Left lobe of liver (tissue), 2 donors: ENCODE data around the gene YIPF6. TPM values are rescaled to one million over a fixed set of nuclear protein-coding genes. Genes with fewer than 3 reads are reported as not detected.
"Not testable (repeated sequence)": the region's sequence is repeated elsewhere in the genome, so short reads cannot be mapped to it uniquely, and the experiment has no call there.

ENCODE experiments used
- ATAC-seq: fragments of 200-7000 bp; cut with Tn5 transposase; one replicate; pipeline ENCODE4 v1.9.1; 2020; ENCODE audit warnings: mild to moderate bottlenecking, moderate library complexity
- DNase-seq: peaks from one replicate; pipeline ENCODE4 v3.0.0-alpha.2; 2020; ENCODE audit warnings: low spot score
- total RNA-seq: library from RNA; stranded (reverse); gene quantifications from one replicate; pipeline ENCODE4 v1.2.1, GENCODE V29; 2021
- donor health status: DM: no; HTN: no; CAD: no; lungs with moderate emphysema.
- donor health status: DM: no; HTN: yes; CAD: no.

YIPF6 gene, protein sequence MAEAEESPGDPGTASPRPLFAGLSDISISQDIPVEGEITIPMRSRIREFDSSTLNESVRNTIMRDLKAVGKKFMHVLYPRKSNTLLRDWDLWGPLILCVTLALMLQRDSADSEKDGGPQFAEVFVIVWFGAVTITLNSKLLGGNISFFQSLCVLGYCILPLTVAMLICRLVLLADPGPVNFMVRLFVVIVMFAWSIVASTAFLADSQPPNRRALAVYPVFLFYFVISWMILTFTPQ
- total RNA-seq, result 34.0 TPM

DNA sequence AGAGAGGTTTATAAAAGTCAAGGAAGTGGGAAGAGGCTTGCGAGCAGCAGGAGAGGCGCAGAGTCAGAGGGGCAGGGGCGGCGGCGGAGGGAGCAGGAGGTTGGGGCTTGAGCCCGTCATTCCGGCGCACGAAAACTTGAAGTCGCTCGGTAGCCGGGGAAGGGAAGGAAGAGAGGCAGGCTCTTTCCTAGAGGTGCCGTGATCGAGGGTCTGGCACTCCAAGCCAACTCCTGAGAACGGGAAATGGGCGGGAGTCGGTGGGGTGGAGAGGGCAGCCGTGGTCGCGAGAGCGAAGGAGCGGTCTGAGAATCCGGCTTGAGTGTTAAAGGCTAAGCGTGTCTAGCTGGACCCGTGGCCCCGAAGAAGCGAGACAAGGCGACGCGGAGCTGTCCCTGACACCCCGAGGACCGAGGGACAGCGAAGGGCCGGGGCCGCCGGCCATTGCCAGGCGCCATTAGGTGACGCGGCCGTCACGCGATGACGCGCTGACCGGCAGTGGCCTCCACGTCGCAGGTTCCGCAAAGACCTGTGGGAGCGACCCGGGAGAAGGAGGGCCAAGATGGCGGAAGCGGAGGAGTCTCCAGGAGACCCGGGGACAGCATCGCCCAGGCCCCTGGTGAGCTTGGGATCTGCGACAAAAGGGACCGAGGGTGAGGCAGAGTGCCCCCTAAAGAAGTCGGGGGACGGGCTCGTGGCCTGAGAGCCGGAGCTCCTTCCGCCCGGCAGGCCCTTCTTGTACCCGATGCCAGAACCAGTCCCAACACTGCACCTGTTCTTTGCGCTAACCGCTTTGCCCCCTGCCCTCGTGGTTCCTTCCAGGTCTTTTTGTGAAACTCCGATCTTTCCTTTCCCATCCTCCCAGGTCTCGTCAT is at the start of gene YIPF6:
Gene YIPF6, plus strand, starts transcription at position 544 of the 872 bp plus-strand sequence. Its CDS starts 16 bp downstream, at position 560.
- ATAC-seq (peak; percentile 98), DNase-seq (peak; percentile 83)

GRCh38 chrX:68451720-68452119 is 47.1 kb upstream of the YIPF6 start:
- ATAC-seq (no peak), DNase-seq (no peak)

- no peak for DNase-seq
- no peak for ATAC-seq
Observed at GRCh38 chrX:68454476-68455150, 44.2 kb upstream of the YIPF6 start.

GRCh38 chrX:68455151-68455510 is 43.7 kb upstream of the YIPF6 start:
- DNase-seq (no peak), ATAC-seq (no peak)

GRCh38 chrX:68461093-68461492 is 37.8 kb upstream of the YIPF6 start:
- no peak for ATAC-seq
- DNase-seq, result no peak

DNA sequence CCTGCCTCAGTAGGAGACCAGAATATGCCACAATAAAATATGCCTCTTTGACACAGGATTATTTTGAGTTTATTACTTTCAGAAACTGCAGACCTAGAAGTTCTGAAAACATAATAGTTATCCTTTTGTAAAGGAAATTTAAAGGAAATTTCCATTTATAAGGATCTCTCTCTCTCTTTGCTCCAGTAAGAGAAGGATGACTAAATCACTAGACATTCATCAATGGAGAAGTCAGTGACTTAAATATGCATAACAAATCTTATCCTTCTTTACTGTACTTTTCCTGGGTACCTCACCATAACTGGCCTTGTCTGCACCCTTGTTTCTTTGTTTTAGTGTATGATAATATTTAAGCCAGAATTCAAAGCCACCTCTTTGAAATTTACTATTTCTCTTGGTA is 37.3 kb upstream of the YIPF6 start:
- DNase-seq, result no peak
- ATAC-seq, result no peak

DNA sequence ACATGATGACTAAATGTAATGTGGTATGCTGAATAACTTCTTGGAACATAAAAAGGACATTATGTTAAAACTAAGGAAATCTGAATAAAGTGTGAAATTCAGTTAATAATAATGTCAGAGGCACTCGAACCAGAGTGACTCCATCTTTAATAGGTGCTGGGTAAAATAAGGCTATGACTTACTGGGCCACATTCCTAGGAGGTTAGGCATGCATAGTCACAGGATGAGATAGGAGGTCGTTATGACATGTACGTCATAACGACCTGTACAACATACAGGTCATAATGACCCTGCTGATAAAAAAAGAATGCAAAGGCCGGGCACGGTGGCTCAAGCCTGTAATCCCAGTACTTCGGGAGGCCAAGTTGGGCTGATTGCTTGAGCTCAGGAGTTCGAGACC is 36.7 kb upstream of the YIPF6 start:
- ATAC-seq (no peak), DNase-seq (no peak)

DNA sequence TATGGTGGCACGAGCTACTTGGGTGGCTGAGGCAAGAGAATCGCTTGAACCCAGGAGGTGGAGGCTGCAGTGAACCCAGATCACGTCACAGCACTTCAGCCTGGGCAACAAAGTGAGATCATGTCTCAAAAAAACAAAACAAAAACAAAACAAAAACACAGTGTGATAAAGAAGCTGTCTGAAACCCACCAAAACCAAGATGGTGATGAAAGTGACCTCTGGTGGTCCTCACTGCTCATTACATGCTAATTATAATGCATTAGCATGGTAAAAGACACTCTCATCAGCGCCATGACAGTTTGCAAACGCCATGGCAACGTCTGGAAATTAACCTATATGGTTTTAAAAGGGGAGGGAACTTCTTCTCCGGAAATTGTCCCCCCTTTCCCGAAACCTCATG is 36.2 kb upstream of the YIPF6 start:
- DNase-seq (no peak), ATAC-seq (no peak)

DNA sequence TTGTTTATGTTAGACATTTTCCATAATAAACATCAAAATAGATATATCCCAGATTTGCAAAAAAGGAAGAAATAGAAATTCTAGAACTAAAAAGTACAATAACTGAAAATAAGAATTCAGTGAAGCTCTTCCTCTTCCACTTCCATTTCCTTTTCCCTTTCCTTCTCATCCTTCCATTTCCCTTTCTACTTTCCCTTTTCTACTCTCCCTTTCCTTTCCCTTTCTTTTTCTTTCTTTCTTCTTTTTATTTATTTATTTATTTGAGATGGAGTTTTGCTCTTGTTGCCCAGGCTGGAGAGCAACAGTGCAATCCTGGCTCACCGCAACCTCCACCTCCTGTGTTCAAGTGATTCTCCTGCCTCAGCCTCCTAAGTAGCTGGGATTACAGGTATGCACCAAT is 35.0 kb upstream of the YIPF6 start:
- no peak for ATAC-seq
- DNase-seq, result no peak

- no peak for DNase-seq
Observed at GRCh38 chrX:68464796-68465195, 34.1 kb upstream of the YIPF6 start.

GRCh38 chrX:68480969-68481368 is 17.9 kb upstream of the YIPF6 start:
- no peak for DNase-seq
- no peak for ATAC-seq

More at GRCh38 chrX:68464796-68465195, 34.1 kb upstream of the YIPF6 start:
- no peak for ATAC-seq

DNA sequence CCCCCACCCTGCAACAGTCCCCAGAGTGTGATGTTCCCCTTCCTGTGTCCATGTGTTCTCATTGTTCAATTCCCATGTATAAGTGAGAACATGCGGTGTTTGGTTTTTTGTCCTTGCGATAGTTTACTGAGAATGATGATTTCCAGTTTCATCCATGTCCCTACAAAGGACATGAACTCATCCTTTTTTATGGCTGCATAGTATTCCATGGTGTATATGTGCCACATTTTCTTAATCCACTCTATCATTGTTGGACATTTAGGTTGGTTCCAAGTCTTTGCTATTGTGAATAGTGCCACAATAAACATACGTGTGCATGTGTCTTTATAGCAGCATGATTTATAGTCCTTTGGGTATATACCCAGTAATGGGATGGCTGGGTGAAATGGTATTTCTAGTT is 12.7 kb upstream of the YIPF6 start:
- DNase-seq, ATAC-seq: not testable (repeated sequence)

DNA sequence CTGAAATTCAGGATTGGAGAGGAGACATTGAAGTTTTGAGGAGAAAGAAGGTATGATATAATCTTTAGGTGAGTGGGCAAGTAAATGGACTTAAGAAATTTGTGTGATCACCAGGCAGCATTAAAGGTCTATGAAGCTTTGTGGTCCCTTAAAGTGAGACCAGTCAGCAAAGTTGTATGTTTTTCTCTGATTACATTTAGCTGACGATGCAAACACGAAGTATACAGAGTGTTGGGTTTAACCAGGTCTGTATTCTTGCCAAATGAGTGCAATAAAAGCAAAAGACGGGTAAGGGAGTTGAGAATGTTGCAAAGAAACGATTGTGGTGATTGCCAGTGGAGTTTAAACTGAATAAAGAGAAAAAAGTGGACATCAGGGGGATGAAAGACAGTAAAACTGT is 11.6 kb upstream of the YIPF6 start:
- DNase-seq, result no peak

GRCh38 chrX:68487924-68488323 is 10.9 kb upstream of the YIPF6 start:
- no peak for ATAC-seq
- no peak for DNase-seq

More for the DNA sequence above, 11.6 kb upstream of the YIPF6 start:
- no peak for ATAC-seq

DNA sequence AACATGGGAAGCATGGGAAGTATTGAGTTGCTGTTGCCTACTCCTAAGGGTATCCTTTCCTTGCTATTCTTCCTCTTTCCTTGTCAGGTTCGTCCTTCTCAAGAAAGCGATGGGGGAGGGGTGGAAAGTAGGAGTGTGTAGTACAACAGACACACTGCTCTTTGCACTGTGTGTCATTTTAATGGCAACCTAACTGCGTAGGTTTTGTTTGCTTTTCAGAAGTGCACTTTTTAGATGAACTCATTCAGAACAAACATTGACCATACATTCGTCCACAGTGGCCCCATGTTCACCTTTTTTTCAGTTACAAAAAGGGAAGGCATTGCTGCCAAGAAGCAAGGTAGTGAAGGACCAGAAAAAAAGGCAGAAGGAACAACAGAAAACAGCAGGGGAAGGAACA is 10.2 kb upstream of the YIPF6 start:
- DNase-seq, result no peak
- peak; percentile 77 for ATAC-seq

DNA sequence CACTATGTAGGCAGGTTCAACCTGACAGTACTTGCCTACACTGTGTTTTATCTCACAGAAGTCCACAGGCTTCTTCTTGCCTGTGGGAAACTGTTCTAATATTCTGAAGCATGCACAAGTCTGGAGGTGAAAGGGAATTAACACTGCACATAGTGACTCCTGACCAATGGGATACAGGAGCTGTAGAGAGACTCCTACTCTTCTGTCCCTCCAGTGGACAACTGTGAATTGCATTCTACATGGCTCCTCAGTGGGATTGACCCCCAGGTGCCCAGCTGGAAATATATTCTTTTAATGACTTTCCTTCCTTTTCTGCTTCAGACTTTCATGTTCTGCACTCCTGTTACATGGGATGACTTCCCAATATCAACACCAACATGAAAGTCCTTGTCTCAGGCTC is 8.2 kb upstream of the YIPF6 start:
- no peak for DNase-seq
- peak; percentile 88 for ATAC-seq

DNA sequence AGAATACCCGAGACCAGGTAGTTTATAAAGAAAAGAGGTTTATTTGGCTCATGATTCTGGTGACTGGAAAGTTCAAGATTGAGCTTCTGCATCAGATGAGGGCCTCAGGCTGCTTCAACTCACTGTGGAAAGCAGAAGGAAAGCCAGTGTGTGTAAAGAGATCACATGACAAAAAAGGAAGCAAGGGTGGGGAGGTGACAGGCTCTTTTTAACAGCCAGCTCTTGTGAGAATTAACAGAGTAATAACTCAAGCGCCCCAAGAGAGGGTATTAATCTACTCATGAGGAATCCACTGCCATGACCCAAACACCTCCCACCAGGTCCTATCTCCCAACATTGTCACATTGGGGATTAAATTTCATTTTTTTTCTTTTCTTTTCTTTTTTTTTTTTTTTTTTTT is 6.3 kb upstream of the YIPF6 start:
- DNase-seq (no peak), ATAC-seq (no peak)

DNA sequence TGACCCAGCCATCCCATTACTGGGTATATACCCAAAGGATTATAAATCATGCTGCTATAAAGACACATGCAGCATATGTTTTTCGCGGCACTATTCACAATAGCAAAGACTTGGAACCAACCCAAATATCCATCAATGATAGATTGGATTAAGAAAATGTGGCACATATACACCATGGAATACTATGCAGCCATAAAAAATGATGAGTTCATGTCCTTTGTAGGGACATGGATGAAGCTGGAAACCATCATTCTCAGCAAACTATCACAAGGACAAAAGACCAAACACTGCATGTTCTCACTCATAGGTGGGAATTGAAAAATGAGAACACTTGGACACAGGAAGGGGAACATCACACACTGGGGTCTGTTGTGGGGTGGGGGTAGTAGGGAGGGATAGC is 5.1 kb upstream of the YIPF6 start:
- ATAC-seq, DNase-seq: not testable (repeated sequence)

- DNase-seq (no peak), ATAC-seq (no peak)
Observed at GRCh38 chrX:68498044-68498507, 775 bp upstream of the YIPF6 start.

DNA sequence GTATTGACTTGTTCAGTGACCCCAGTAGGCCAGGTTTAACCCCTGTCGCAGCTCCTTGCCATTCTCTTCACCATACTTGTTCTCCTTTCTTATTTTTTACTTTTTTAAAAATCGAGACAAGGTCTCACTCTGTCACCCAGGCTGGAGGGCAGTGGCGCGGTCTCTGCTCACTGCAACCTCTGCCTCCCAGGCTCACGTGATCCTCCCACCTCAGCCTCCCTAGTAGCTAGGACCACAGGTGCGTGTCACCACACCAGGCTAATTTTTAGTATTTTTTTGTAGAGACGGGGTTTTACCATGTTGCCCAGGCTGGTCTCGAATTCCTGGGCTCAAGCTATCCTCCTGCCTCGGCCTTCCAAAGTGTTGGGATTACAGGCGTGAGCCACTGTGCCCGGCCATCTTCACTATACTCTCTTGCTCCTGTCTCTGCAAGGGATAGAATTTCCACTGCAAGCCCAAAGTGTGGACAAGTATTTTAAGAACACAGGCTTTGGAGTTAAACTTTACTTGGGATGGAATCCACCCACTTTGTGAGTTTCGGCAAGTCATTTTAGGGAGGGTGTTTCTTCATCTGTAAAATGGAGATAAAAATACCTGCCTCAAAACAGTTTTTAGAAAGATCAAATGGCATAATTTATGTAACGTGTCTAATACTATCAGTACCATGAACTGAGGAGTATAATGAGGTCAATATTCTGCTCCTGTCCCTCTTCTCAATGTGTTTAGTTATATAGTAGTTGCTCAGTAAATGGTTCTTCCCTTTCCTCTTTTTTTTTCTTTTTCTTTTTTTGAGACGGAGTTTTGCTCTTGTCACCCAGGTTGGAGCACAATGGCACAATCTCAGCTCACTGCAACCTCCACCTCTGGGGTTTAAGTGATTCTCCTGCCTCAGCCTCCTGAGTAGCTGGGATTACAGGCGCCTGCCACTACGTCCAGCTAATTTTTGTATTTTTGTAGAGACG is 973 bp downstream of the YIPF6 start:
- DNase-seq (no peak), ATAC-seq (no peak)
